Epithelial cell of esophagus (primary cell): ENCODE results near the gene PLET1.

ENCODE experiments used
- DNase-seq: peaks from one replicate; pipeline ENCODE4 v3.0.0; 2010; ENCODE audit warnings: low read depth
- H3K4me3 ChIP-seq: 2 replicates; pipeline ENCODE4 v1.5.1; 2011; ENCODE audit warnings: mild to moderate bottlenecking, low read length, control low read depth
- CTCF ChIP-seq: IDR thresholded peaks from 2 replicates; pipeline ENCODE4 v1.5.1; 2011; ENCODE audit warnings: low read depth, mild to moderate bottlenecking, low read length, control low read depth, inconsistent platforms; ENCODE audit not compliant: insufficient read depth; ENCODE audit errors: missing control alignments

The PLET1 gene

DNA sequence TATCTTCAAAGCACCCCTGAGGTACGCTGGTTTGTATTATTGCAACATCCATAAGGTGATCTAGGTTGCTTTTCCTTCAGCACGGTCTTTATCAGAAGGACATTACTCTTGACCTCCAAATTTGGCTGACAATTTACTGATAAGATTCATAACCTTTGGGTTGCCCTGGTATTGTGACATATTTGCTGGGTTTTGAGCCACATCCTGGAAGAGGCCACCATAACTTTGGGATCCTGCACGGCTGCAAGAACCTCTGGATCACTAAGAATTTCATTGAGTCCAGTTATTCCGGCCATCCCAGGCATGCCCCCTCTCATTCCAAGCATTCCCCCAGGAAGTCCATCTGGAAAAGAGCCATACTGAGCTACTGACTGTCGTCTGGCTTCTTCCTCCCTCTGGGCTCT lies 6.5 kb upstream of the PLET1 start:
- TF ChIP-seq CTCF = no peak
- DNase-seq = no peak
- no peak overlapping the region for H3K4me3 ChIP-seq

DNA sequence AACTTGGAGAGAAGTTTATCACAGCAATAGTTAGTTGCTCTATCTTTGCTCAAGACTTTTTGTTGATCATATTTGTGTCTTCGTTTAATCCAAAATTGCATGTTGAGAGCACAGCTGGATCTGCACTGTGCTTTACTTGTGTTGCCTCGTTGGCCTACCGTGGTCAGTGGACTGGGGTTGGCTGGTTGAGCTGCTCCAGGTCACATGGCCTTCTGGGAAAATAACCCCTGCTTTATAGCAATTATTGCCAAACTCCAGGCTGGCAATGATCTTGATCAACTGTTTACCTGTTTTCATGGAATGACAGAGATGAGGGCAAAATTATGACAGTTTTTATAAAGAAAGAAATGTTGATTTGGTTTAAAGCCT lies 5.7 kb upstream of the PLET1 start:
- TF ChIP-seq CTCF = no peak
- no peak for DNase-seq
- no peak overlapping the region for H3K4me3 ChIP-seq

- no peak overlapping the region for H3K4me3 ChIP-seq
- TF ChIP-seq CTCF = no peak
- DNase-seq = peak; percentile 21
Observed at GRCh38 chr11:112265659-112266409, 5.2 kb upstream of the PLET1 start.

DNA sequence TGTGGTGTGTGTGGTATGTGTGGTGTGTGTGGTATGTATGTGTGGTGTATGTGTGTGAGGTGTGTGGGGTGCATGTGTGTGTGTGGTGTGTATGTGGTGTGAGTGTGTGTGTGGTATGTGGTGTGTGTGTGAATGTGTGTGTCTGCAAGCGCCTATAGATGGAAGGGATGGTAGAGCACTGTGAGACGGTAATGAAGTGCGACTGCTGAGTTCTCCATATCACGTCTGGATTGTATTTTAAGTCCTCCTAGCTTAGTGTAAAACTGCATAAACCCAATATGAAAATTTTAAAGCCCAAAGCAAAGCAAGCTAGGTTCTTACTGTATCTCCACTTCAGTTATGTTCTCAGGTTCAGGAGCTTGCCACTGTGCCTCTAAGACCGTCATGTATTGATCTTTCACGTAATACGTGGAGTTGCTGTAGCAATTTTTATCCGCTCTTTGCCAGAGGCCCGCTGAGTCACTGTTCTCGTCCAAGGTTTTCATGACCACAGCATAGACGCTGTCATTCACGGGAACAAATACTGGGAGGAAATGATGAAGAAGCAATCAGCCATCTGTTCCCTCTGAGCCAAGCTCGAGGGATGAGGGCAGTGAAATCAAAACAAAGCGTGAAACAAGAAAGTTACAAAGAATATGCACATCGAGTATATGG lies 5.5 kb downstream of the PLET1 start:
- DNase-seq = peak; percentile 71
- no peak overlapping the region for H3K4me3 ChIP-seq

DNA sequence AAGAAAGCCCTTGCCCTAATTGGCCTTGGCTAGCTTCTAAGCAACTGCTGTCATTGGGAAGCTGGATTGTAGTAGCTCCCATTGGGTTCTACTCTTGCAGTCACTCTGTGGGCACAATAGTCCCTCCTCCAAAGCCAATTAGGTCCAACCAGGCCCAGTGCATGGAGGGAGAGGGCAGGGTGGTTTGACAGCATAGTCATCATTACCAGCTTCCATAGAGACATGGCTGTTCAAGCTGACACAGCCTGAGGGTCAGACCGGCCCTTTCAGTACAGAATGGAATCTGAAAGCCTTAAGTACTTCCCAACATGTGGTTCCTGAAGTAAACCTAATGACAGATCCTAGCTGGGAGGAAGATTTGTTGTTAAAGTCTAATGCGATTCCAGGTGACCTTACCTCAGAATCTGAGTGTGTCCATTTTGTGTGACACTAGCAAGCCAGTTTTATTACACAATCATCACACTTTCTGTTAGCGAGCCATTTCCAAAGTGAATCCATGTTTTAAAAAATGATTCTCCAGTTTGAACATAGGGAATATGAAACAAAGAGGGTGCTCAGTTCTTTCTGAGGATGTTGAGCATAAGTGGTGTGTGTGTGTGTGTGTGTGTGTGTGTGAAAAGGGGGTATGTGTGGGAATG lies 6.9 kb downstream of the PLET1 start:
- H3K4me3 ChIP-seq = no peak overlapping the region
- peak; percentile 6 for DNase-seq
- no peak for TF ChIP-seq CTCF

More for the DNA sequence above, 5.5 kb downstream of the PLET1 start:
- no peak for TF ChIP-seq CTCF

- no peak for TF ChIP-seq CTCF
- H3K4me3 ChIP-seq = no peak overlapping the region
- peak; percentile 7 for DNase-seq
Observed at GRCh38 chr11:112249871-112250610, 10.6 kb downstream of the PLET1 start.
